T-helper 2 cell treated with Interferon-gamma antibody and Interleukin-4, amounts not matched to agents 5 μg/mL and 100 μg/mL, for 36 hours (primary cell): ENCODE results near the gene BRDT.
A peak's percentile ranks its signal among the peaks of the same experiment; 100 is the strongest.

ENCODE experiments used
- DNase-seq: peaks from one replicate; pipeline ENCODE4 v3.0.0; 2021; ENCODE audit warnings: low spot score
- H3K27ac Mint-ChIP-seq: one replicate; pipeline ENCODE4 v1.8.0; 2021; ENCODE audit warnings: mild to moderate bottlenecking, mixed read lengths
- H3K27me3 Mint-ChIP-seq: one replicate; pipeline ENCODE4 v1.8.0; 2021; ENCODE audit warnings: low read depth, mixed read lengths
- H3K36me3 Mint-ChIP-seq: one replicate; pipeline ENCODE4 v1.8.0; 2021; ENCODE audit warnings: low read depth, mixed read lengths
- H3K4me1 Mint-ChIP-seq: one replicate; pipeline ENCODE4 v1.8.0; 2021; ENCODE audit warnings: low read depth, mixed read lengths
- H3K4me3 Mint-ChIP-seq: one replicate; pipeline ENCODE4 v1.8.0; 2022; ENCODE audit warnings: mild to moderate bottlenecking, moderate library complexity, mixed read lengths
- H3K9me3 Mint-ChIP-seq: one replicate; pipeline ENCODE4 v1.8.0; 2021; ENCODE audit warnings: mixed read lengths

BRDT gene

GRCh38 chr1:91944087-91944486 is 5.1 kb upstream of the BRDT start:
- Mint-ChIP-seq H3K4me3 (no peak overlapping the region), H3K4me1 (peaks cover 20% of the 10 kb centered on the region), H3K36me3 (no peaks in the 10 kb centered on the region), H3K27ac (no peak overlapping the region), H3K9me3 (peaks cover 12% of the 10 kb centered on the region), H3K27me3 (peaks cover 2% of the 10 kb centered on the region)
- DNase-seq = no peak

- Mint-ChIP-seq H3K4me1 (peaks cover 20% of the 10 kb centered on the region), H3K9me3 (peaks cover 12% of the 10 kb centered on the region), H3K27ac (peak overlapping the region; percentile 94), H3K36me3 (peaks cover 2% of the 10 kb centered on the region), H3K27me3 (peaks cover 5% of the 10 kb centered on the region), H3K4me3 (peak overlapping the region; percentile 68)
- DNase-seq = no peak
These were observed 1.1 kb upstream of the BRDT start for GRCh38 chr1:91948097-91948496.

- Mint-ChIP-seq H3K27ac (peak overlapping the region; percentile 94), H3K9me3 (peaks cover 12% of the 10 kb centered on the region), H3K4me3 (peak overlapping the region; percentile 68), H3K27me3 (peaks cover 5% of the 10 kb centered on the region), H3K4me1 (peaks cover 20% of the 10 kb centered on the region), H3K36me3 (peaks cover 2% of the 10 kb centered on the region)
- DNase-seq = peak; percentile 12
These were observed 473 bp upstream of the BRDT start for GRCh38 chr1:91948501-91949355.

- Mint-ChIP-seq H3K27me3 (peaks cover 8% of the 10 kb centered on the region), H3K4me1 (peaks cover 16% of the 10 kb centered on the region), H3K9me3 (peaks cover 7% of the 10 kb centered on the region), H3K27ac (no peak overlapping the region), H3K36me3 (peaks cover 2% of the 10 kb centered on the region), H3K4me3 (no peak overlapping the region)
- no peak for DNase-seq
These were observed 3.0 kb downstream of the BRDT start for GRCh38 chr1:91952187-91952586.

GRCh38 chr1:91958926-91959325 is 9.7 kb downstream of the BRDT start:
- DNase-seq = no peak
- Mint-ChIP-seq H3K4me3 (no peak overlapping the region), H3K27ac (no peak overlapping the region), H3K4me1 (no peaks in the 10 kb centered on the region), H3K27me3 (peaks cover 9% of the 10 kb centered on the region), H3K9me3 (no peaks in the 10 kb centered on the region), H3K36me3 (no peaks in the 10 kb centered on the region)

- no peaks in the 10 kb centered on the region for H3K9me3 Mint-ChIP-seq
- DNase-seq = no peak
- no peak overlapping the region for H3K4me3 Mint-ChIP-seq
- H3K27me3 Mint-ChIP-seq = peaks cover 12% of the 10 kb centered on the region
- H3K27ac Mint-ChIP-seq = no peak overlapping the region
- H3K4me1 Mint-ChIP-seq = no peaks in the 10 kb centered on the region
- H3K36me3 Mint-ChIP-seq = no peaks in the 10 kb centered on the region
These were observed 19.1 kb downstream of the BRDT start for GRCh38 chr1:91968334-91968733.

GRCh38 chr1:91979383-91979782 is 30.2 kb downstream of the BRDT start:
- Mint-ChIP-seq H3K4me1 (no peaks in the 10 kb centered on the region), H3K27me3 (peaks cover 28% of the 10 kb centered on the region), H3K4me3 (no peak overlapping the region), H3K9me3 (no peaks in the 10 kb centered on the region), H3K36me3 (no peaks in the 10 kb centered on the region), H3K27ac (no peak overlapping the region)
- no peak for DNase-seq

- no peak overlapping the region for H3K4me3 Mint-ChIP-seq
- H3K9me3 Mint-ChIP-seq = no peaks in the 10 kb centered on the region
- DNase-seq = no peak
- no peaks in the 10 kb centered on the region for H3K4me1 Mint-ChIP-seq
- H3K27ac Mint-ChIP-seq = no peak overlapping the region
- peaks cover 25% of the 10 kb centered on the region for H3K27me3 Mint-ChIP-seq
- H3K36me3 Mint-ChIP-seq = no peaks in the 10 kb centered on the region
These were observed 31.5 kb downstream of the BRDT start for GRCh38 chr1:91980663-91981062.

GRCh38 chr1:91981996-91982609 is 32.9 kb downstream of the BRDT start:
- DNase-seq = no peak
- no peaks in the 10 kb centered on the region for H3K36me3 Mint-ChIP-seq
- no peaks in the 10 kb centered on the region for H3K9me3 Mint-ChIP-seq
- H3K4me1 Mint-ChIP-seq = no peaks in the 10 kb centered on the region
- peaks cover 23% of the 10 kb centered on the region for H3K27me3 Mint-ChIP-seq
- no peak overlapping the region for H3K27ac Mint-ChIP-seq
- H3K4me3 Mint-ChIP-seq = no peak overlapping the region

- no peaks in the 10 kb centered on the region for H3K36me3 Mint-ChIP-seq
- DNase-seq = no peak
- H3K4me1 Mint-ChIP-seq = no peaks in the 10 kb centered on the region
- H3K4me3 Mint-ChIP-seq = no peak overlapping the region
- peaks cover 12% of the 10 kb centered on the region for H3K27me3 Mint-ChIP-seq
- H3K9me3 Mint-ChIP-seq = no peaks in the 10 kb centered on the region
- H3K27ac Mint-ChIP-seq = no peak overlapping the region
These were observed 44.1 kb downstream of the BRDT start for GRCh38 chr1:91993256-91993655.

GRCh38 chr1:91997607-91998195 is 48.5 kb downstream of the BRDT start:
- peaks cover 14% of the 10 kb centered on the region for H3K27me3 Mint-ChIP-seq

GRCh38 chr1:92004129-92004528 is 54.9 kb downstream of the BRDT start:
- Mint-ChIP-seq H3K27me3 (peaks cover 15% of the 10 kb centered on the region), H3K4me3 (no peak overlapping the region), H3K36me3 (no peaks in the 10 kb centered on the region), H3K9me3 (no peaks in the 10 kb centered on the region), H3K27ac (no peak overlapping the region), H3K4me1 (no peaks in the 10 kb centered on the region)
- DNase-seq = no peak

More at GRCh38 chr1:91997607-91998195, 48.5 kb downstream of the BRDT start:
- Mint-ChIP-seq H3K4me1 (no peaks in the 10 kb centered on the region), H3K9me3 (no peaks in the 10 kb centered on the region), H3K36me3 (no peaks in the 10 kb centered on the region), H3K4me3 (no peak overlapping the region), H3K27ac (no peak overlapping the region)
- DNase-seq = peak; percentile 15

- Mint-ChIP-seq H3K4me3 (no peak overlapping the region), H3K4me1 (peaks cover 15% of the 10 kb centered on the region), H3K27me3 (peaks cover 6% of the 10 kb centered on the region), H3K9me3 (no peaks in the 10 kb centered on the region), H3K36me3 (no peaks in the 10 kb centered on the region), H3K27ac (no peak overlapping the region)
- DNase-seq = no peak
These were observed 64.7 kb downstream of the BRDT start for GRCh38 chr1:92013923-92014322.

GRCh38 chr1:92016720-92017316 is 67.6 kb downstream of the BRDT start:
- Mint-ChIP-seq H3K27me3 (peaks cover 22% of the 10 kb centered on the region), H3K4me3 (peak overlapping the region; percentile 40), H3K9me3 (no peaks in the 10 kb centered on the region), H3K36me3 (no peaks in the 10 kb centered on the region), H3K4me1 (peaks cover 15% of the 10 kb centered on the region), H3K27ac (peak overlapping the region; percentile 21)
- DNase-seq = peak; percentile 10
